HEK293T (cell line): Measurements from ENCODE around the gene GRM4.

Experiments used
- CTCF ChIA-PET: fragments of 350-600 bp; formaldehyde crosslinking; extraction: SDS; loops from one replicate; lab custom pipeline; 2021; ENCODE audit warnings: antibody characterized with exemption, inconsistent platforms; lab: Yijun Ruan, JAX
- POLR2A ChIA-PET: fragments of 350-600 bp; formaldehyde crosslinking; extraction: SDS; loops from one replicate; lab custom pipeline; 2020; ENCODE audit warnings: antibody characterized with exemption, inconsistent platforms; lab: Yijun Ruan, JAX
- DNase-seq: peaks from one replicate; pipeline ENCODE4 v3.0.0; 2012; ENCODE audit warnings: mixed read lengths; ENCODE audit errors: extremely low spot score
- ARNT ChIP-seq: fragments of 450-650 bp; IDR thresholded peaks from 2 replicates; pipeline ENCODE4 v1.6.1; 2017; ENCODE audit warnings: mild to moderate bottlenecking
- BHLHE40 ChIP-seq: fragments of 450-650 bp; IDR thresholded peaks from 2 replicates; pipeline ENCODE4 v1.6.1; 2016; ENCODE audit warnings: mild to moderate bottlenecking, moderate library complexity, borderline replicate concordance
- CTBP1 ChIP-seq: fragments of 450-650 bp; IDR thresholded peaks from 2 replicates; pipeline ENCODE4 v1.6.1; 2016; ENCODE audit warnings: borderline replicate concordance
- ELF4 ChIP-seq: fragments of 450-650 bp; IDR thresholded peaks from 2 replicates; pipeline ENCODE4 v1.6.1; 2017; ENCODE audit warnings: antibody characterized with exemption
- FOXA1 ChIP-seq: fragments of 450-650 bp; IDR thresholded peaks from 2 replicates; pipeline ENCODE4 v1.6.1; 2016; ENCODE audit warnings: mild to moderate bottlenecking
- FOXK2 ChIP-seq: fragments of 450-650 bp; IDR thresholded peaks from 2 replicates; pipeline ENCODE4 v1.6.1; 2016; ENCODE audit warnings: mild to moderate bottlenecking
- FOXM1 ChIP-seq: fragments of 450-650 bp; IDR thresholded peaks from 2 replicates; pipeline ENCODE4 v1.6.1; 2017; ENCODE audit warnings: mild to moderate bottlenecking, borderline replicate concordance
- HDGF ChIP-seq: fragments of 450-650 bp; IDR thresholded peaks from 2 replicates; pipeline ENCODE4 v1.6.1; 2017; ENCODE audit warnings: antibody characterized with exemption, borderline replicate concordance
- L3MBTL2 ChIP-seq: fragments of 450-650 bp; conservative IDR thresholded peaks from 2 replicates; pipeline ENCODE4 v1.6.1; 2016; ENCODE audit warnings: mild to moderate bottlenecking
- LEF1 ChIP-seq: fragments of 450-650 bp; IDR thresholded peaks from 2 replicates; pipeline ENCODE4 v1.6.1; 2017; ENCODE audit warnings: mild to moderate bottlenecking, borderline replicate concordance
- NFRKB ChIP-seq: fragments of 450-650 bp; IDR thresholded peaks from 2 replicates; pipeline ENCODE4 v1.6.1; 2016; ENCODE audit warnings: mild to moderate bottlenecking, moderate library complexity
- PKNOX1 ChIP-seq: fragments of 450-650 bp; IDR thresholded peaks from 2 replicates; pipeline ENCODE4 v1.6.1; 2016
- SP1 ChIP-seq: fragments of 450-650 bp; IDR thresholded peaks from 2 replicates; pipeline ENCODE4 v1.6.1; 2017
- SUZ12 ChIP-seq: fragments of 450-650 bp; IDR thresholded peaks from 2 replicates; pipeline ENCODE4 v1.6.1; 2016; ENCODE audit warnings: mild to moderate bottlenecking
- TARDBP ChIP-seq: fragments of 450-650 bp; IDR thresholded peaks from 2 replicates; pipeline ENCODE4 v1.6.1; 2016
- ZNF384 ChIP-seq: fragments of 450-650 bp; IDR thresholded peaks from 2 replicates; pipeline ENCODE4 v1.6.1; 2016

The GRM4 gene

GRCh38 chr6:34143884-34144580 lies 1.9 kb downstream of the GRM4 start:
- peak; percentile 78 for DNase-seq
- ChIA-PET CTCF (interaction anchor here (1.0 to 1.5 kb wide), 3 partner anchors 9 to 373 kb away, joined by 3 to 5 read pairs (median 3); no protein-coding TSS in a partner anchor), POLR2A (no interaction called here)
- TF ChIP-seq PKNOX1 (peak; percentile 93), BHLHE40 (no peak)

- ChIA-PET CTCF (interaction anchor here (1.2 kb wide), 1 partner anchor 96 kb away, joined by 3 read pairs; no protein-coding TSS in a partner anchor), POLR2A (no interaction called here)
- TF ChIP-seq ELF4: no peak
- no peak for TF ChIP-seq PKNOX1
- no peak for TF ChIP-seq FOXA1
- no peak for TF ChIP-seq BHLHE40
- DNase-seq: no peak
Observed at GRCh38 chr6:34143196-34143883, 2.5 kb downstream of the GRM4 start.

GRCh38 chr6:34142061-34142998 lies 3.6 kb downstream of the GRM4 start:
- CTCF ChIA-PET: no interaction called here
- POLR2A ChIA-PET: interaction anchor here (1.0 kb wide), 1 partner anchor 283 kb away, joined by 3 read pairs; no protein-coding TSS in a partner anchor
- TF ChIP-seq PKNOX1 (no peak), TARDBP (no peak), SUZ12 (no peak), ZNF384 (no peak), CTBP1 (no peak), LEF1 (no peak), FOXM1 (no peak), FOXK2 (no peak), SP1 (no peak), HDGF (no peak), BHLHE40 (no peak), NFRKB (no peak), ELF4 (no peak), ARNT (no peak), FOXA1 (no peak), L3MBTL2 (no peak)
- DNase-seq: no peak

GRCh38 chr6:34140075-34140474 lies 5.8 kb downstream of the GRM4 start:
- no peak for DNase-seq
- TF ChIP-seq FOXM1 (no peak), PKNOX1 (no peak), SUZ12 (no peak), ARNT (no peak), HDGF (no peak), L3MBTL2 (no peak), FOXK2 (no peak)
- ChIA-PET POLR2A (no interaction called here), CTCF (no interaction called here)

- ChIA-PET POLR2A (no interaction called here), CTCF (interaction anchor here (0.8 to 1.2 kb wide), 2 partner anchors 12 to 84 kb away, joined by 3 to 4 read pairs; no protein-coding TSS in a partner anchor)
- no peak for TF ChIP-seq FOXA1
- no peak for TF ChIP-seq BHLHE40
- no peak for TF ChIP-seq CTBP1
- no peak for TF ChIP-seq FOXK2
- TF ChIP-seq HDGF: no peak
- no peak for TF ChIP-seq PKNOX1
- no peak for TF ChIP-seq SP1
- TF ChIP-seq ARNT: no peak
- no peak for TF ChIP-seq LEF1
- no peak for TF ChIP-seq ELF4
- no peak for TF ChIP-seq FOXM1
- TF ChIP-seq SUZ12: no peak
- TF ChIP-seq ZNF384: no peak
- TF ChIP-seq L3MBTL2: no peak
- TF ChIP-seq TARDBP: no peak
- no peak for TF ChIP-seq NFRKB
- DNase-seq: no peak
Observed at GRCh38 chr6:34138914-34139510, 6.9 kb downstream of the GRM4 start.
